Measurements from ENCODE around the gene UGT2B17.

Gene UGT2B17

GRCh38 chr4:68597482-68597881, 21.4 kb upstream of the UGT2B17 start:
- H3K27ac ChIP-seq, result no peak overlapping the region
- TF ChIP-seq, protein P1, sequence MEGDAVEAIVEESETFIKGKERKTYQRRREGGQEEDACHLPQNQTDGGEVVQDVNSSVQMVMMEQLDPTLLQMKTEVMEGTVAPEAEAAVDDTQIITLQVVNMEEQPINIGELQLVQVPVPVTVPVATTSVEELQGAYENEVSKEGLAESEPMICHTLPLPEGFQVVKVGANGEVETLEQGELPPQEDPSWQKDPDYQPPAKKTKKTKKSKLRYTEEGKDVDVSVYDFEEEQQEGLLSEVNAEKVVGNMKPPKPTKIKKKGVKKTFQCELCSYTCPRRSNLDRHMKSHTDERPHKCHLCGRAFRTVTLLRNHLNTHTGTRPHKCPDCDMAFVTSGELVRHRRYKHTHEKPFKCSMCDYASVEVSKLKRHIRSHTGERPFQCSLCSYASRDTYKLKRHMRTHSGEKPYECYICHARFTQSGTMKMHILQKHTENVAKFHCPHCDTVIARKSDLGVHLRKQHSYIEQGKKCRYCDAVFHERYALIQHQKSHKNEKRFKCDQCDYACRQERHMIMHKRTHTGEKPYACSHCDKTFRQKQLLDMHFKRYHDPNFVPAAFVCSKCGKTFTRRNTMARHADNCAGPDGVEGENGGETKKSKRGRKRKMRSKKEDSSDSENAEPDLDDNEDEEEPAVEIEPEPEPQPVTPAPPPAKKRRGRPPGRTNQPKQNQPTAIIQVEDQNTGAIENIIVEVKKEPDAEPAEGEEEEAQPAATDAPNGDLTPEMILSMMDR (conservative IDR thresholded peaks at IDR 0.05), result no peak

DNA sequence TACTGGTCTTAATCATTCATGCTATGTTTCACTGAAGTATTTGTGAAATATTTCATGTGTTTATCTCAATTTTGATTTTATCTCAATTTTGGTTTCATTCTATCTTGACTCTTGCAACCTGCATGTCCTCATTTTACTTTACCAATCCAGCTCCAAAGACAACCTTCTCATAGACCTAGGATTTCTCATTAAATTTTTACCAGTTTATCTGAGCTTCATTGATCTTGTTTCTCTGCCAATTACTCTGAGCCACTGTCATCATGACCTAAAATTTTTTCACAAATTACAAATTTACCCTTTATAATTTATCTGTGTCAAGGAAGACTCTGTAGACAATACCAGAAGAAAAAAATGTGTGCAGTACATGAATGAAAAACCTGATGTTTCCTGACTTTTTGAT, 18.6 kb upstream of the UGT2B17 start:
- H3K27ac ChIP-seq, result no peak overlapping the region
- TF ChIP-seq, protein P1 (conservative IDR thresholded peaks at IDR 0.05), result no peak

DNA sequence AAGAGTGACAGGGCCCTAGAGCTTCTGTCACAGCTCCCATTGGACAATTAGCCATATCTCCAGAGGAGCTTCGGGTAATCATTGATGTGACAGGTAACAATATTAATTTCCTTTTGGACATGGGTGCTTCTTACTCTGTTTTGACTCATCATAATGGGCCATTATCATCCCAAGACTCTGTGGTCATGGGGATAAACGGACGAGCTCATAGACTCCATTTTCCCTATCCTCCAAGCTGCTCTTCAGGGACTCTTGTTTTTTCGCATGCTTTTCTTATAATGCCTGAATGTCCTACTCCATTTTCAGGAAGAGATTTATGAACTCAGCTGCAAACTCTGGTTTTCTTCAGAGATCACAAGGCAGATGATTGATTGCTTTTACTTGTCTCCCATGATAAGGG, 17.0 kb upstream of the UGT2B17 start:
- H3K27ac ChIP-seq, result no peak overlapping the region
- TF ChIP-seq, protein P1 (conservative IDR thresholded peaks at IDR 0.05), result no peak

DNA sequence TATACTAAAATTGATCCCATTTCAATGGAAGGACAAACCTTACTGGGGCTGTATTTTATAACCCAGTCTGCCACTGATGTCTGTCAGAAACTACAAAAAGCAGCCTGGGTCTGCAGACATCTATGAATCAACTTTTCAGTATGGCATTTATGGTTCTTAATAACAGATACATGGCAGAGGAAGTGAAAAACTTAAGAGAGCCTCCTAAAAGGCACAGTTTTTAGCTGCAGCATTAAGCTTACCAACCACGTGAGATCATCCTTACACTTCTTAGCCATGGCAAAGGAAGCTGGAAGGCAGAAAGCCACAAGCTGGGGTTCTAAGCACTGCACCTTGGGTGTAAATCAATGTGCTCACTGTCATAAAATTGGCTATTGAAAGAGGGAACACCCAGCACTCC, 16.6 kb upstream of the UGT2B17 start:
- TF ChIP-seq, protein P1 (conservative IDR thresholded peaks at IDR 0.05), result no peak
- H3K27ac ChIP-seq, result no peak overlapping the region

DNA sequence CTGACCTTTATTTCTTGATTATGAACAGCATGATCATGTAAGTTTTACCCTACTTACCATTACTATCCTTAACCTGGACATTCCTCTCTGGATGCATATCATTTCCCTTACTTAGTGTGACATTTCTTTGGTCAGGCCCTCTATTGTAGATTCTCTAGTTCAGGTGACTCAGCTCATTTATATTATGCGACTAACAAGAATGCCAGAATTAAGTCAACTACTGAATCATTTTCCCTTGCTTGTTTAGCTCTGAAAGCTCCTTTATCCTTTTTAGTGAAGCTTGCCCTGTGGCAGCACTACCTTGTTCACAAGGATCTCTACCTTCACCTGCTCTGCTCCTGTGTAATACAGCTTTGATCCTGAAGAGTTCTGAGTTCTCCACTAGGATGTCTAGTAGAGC, 15.1 kb upstream of the UGT2B17 start:
- H3K27ac ChIP-seq, result no peak overlapping the region
- TF ChIP-seq, protein P1 (conservative IDR thresholded peaks at IDR 0.05), result no peak

DNA sequence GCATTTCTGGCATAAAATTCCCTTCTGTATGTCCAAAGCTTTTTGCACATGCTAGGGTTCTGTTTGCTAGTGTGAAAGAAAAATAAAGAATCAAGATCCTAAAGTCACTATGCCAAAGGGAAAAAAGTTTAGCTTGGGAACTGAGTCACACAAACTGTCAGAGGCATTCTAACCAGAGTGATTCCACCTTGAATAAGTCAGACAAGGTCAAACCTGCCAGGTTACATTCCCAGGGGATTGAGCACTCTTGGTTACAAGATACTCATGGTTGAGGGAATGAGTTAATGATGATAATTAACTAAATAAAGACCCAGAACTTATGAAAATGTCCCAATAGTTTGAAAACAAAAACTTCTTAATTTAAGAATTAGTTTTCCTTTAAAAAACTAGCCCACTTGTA, 13.7 kb upstream of the UGT2B17 start:
- TF ChIP-seq, protein P1 (conservative IDR thresholded peaks at IDR 0.05), result no peak
- H3K27ac ChIP-seq, result no peak overlapping the region

DNA sequence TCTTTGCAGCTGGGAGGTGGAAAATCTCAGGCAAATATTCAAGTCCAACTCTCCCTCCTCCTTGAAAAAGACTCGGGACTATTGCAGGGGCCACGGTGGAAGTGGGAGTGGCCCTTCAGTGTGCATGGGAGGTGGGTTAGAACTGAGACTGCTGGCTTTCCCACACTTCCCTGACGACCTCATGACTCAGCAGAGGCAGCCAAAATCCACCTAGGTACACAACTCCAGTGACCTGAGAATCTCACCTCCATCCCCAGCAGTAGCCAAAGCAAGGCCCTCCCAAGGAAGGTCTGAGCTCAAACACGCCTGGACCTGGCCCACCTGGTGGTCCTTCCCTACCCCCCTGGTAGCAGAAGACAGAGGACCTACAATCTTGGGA, 6.2 kb upstream of the UGT2B17 start:
- H3K27ac ChIP-seq, result no peak overlapping the region
- TF ChIP-seq, protein P1 (conservative IDR thresholded peaks at IDR 0.05), result no peak
